ENCODE measurements around the gene TIRAP.

The TIRAP gene

GRCh38 chr11:126310200-126310991 lies 27.5 kb downstream of the TIRAP start:
- peak; percentile 99 for ATAC-seq
- TF ChIP-seq TOX (CRISPR knock-in tag; IDR thresholded peaks at IDR 0.05; ENCODE audit: borderline replicate concordance) (no peak), OSR1 (CRISPR knock-in tag; IDR thresholded peaks at IDR 0.05) (no peak), ZNF565 (CRISPR knock-in tag; conservative IDR thresholded peaks at IDR 0.05; ENCODE audit: low read depth) (no peak), ZNF8 (CRISPR knock-in tag; IDR thresholded peaks at IDR 0.05) (no peak), SNAI2 (CRISPR knock-in tag; IDR thresholded peaks at IDR 0.05) (no peak), ZNF70 (CRISPR knock-in tag; IDR thresholded peaks at IDR 0.05) (no peak), CSDC2 (CRISPR knock-in tag; IDR thresholded peaks at IDR 0.05) (no peak), CREB5 (CRISPR knock-in tag; IDR thresholded peaks at IDR 0.05; ENCODE audit: low read depth) (no peak), GLIS3 (CRISPR knock-in tag; IDR thresholded peaks at IDR 0.05) (no peak), PATZ1 (CRISPR knock-in tag; IDR thresholded peaks at IDR 0.05; ENCODE audit: borderline replicate concordance) (no peak), ESRRG (CRISPR knock-in tag; IDR thresholded peaks at IDR 0.05) (no peak), POU6F1 (CRISPR knock-in tag; IDR thresholded peaks at IDR 0.05; ENCODE audit: borderline replicate concordance, low read depth) (no peak), BACH2 (CRISPR knock-in tag; IDR thresholded peaks at IDR 0.05; ENCODE audit: borderline replicate concordance) (no peak)

GRCh38 chr11:126310992-126311310 lies 28.1 kb downstream of the TIRAP start:
- ATAC-seq: peak; percentile 13; the same call in 2 of the 3 replicates
- TF ChIP-seq ZNF8 (CRISPR knock-in tag; IDR thresholded peaks at IDR 0.05): no peak

- ATAC-seq: no peak
- no peak for TF ChIP-seq ISL1 (CRISPR knock-in tag; IDR thresholded peaks at IDR 0.05)
- no peak for TF ChIP-seq ZNF70 (CRISPR knock-in tag; IDR thresholded peaks at IDR 0.05)
- no peak for TF ChIP-seq CREB5 (CRISPR knock-in tag; IDR thresholded peaks at IDR 0.05; ENCODE audit: low read depth)
- TF ChIP-seq ZFP30 (CRISPR knock-in tag; IDR thresholded peaks at IDR 0.05): no peak
- no peak for TF ChIP-seq CSDC2 (CRISPR knock-in tag; IDR thresholded peaks at IDR 0.05)
- TF ChIP-seq TOX (CRISPR knock-in tag; IDR thresholded peaks at IDR 0.05; ENCODE audit: borderline replicate concordance): no peak
- no peak for TF ChIP-seq SNAI2 (CRISPR knock-in tag; IDR thresholded peaks at IDR 0.05)
- TF ChIP-seq PPARA (CRISPR knock-in tag; IDR thresholded peaks at IDR 0.05; ENCODE audit: borderline replicate concordance): no peak
- TF ChIP-seq BACH2 (CRISPR knock-in tag; IDR thresholded peaks at IDR 0.05; ENCODE audit: borderline replicate concordance): no peak
- no peak for TF ChIP-seq ESRRG (CRISPR knock-in tag; IDR thresholded peaks at IDR 0.05)
- no peak for TF ChIP-seq TCF4 (CRISPR knock-in tag; IDR thresholded peaks at IDR 0.05; ENCODE audit: borderline replicate concordance)
- TF ChIP-seq ARNTL (CRISPR knock-in tag; IDR thresholded peaks at IDR 0.05; ENCODE audit: borderline replicate concordance, low read depth): no peak
- no peak for TF ChIP-seq PATZ1 (CRISPR knock-in tag; IDR thresholded peaks at IDR 0.05; ENCODE audit: borderline replicate concordance)
- no peak for TF ChIP-seq GLIS3 (CRISPR knock-in tag; IDR thresholded peaks at IDR 0.05)
- no peak for TF ChIP-seq TSHZ2 (CRISPR knock-in tag; IDR thresholded peaks at IDR 0.05)
- no peak for TF ChIP-seq CSRNP3 (CRISPR knock-in tag; IDR thresholded peaks at IDR 0.05)
- TF ChIP-seq OSR1 (CRISPR knock-in tag; IDR thresholded peaks at IDR 0.05): no peak
- no peak for TF ChIP-seq ZFP3 (CRISPR knock-in tag; IDR thresholded peaks at IDR 0.05)
These were observed 28.8 kb downstream of the TIRAP start for GRCh38 chr11:126311401-126312291.

Data from SK-N-SH treated with all-trans-retinoic acid at 6 μM for 48 hours (cell line).